GM03348 (cell line): ENCODE results near the gene GRN.
A peak's percentile ranks its signal among the peaks of the same experiment; 100 is the strongest.
"Not testable (repeated sequence)": the region's sequence is repeated elsewhere in the genome, so short reads cannot be mapped to it uniquely, and the experiment has no call there.

Source experiments
- DNase-seq: peaks from one replicate; pipeline ENCODE4 v3.0.0; 2012; ENCODE audit warnings: low spot score

The GRN gene

DNA sequence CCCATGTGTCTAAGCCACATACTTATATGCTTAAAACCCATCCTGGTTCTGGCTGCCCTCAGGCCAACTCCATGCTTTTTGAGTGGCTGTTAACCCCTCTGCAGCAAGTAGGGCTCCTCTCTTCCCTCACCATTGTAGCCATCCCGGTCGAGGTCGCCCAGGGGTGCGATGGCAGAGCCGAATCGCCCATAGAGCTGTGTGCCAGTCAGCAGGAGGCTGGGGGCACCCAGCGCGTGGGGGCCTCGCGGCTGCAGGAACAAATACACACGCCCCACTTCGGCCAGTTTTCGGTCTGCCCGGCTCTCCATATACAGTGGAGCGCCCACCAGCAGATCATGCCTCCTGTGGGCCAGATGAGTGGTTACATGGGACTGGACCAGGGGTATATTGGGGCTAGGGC lies 38.3 kb downstream of the GRN start:
- DNase-seq, result no peak

DNA sequence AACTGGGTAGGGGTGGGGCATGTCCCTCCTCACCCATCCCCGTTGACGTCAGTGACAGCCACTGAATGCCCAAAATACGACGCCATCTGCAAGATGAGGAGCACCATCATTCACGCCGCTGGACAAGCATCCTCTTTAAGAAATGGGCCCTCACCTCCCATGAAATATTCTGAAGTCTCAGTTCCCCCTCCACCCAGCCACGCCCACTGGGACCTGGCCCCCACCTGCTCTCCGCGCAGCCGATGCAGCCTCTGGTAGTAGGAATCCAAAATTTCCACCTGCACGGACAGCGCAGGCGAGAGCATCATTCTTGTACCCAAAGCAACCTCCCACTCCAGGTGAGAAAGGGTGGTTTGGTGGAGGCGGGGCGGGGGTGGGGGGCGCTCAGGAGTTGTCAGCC lies 38.8 kb downstream of the GRN start:
- DNase-seq, result no peak

DNA sequence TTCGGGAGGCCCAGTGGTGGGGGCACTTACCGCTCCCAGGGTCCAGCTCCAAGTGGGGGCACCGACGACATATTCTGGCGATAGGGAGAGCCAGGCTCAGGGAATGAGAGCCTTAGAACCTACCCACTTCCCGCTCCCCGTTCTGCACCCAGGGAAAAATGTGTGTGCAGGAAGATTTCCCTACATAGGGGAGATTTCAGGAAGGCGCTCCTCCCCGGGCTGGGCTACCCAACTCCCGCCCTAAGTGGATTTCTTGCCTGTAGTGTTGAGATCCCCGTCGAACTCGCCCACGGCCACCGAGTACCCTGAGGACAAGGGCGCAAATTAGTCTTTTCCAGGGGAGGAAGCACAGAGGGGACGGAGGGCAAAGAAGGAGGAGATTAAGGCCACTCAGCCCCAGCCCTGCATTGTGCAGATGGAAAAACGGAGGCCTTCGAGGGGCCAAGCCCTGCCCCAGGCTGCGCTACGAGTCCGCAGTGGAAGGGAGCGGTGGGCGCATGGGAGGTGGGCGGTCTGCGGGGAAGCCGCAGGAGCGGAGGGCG lies 39.2 kb downstream of the GRN start:
- no peak for DNase-seq

DNA sequence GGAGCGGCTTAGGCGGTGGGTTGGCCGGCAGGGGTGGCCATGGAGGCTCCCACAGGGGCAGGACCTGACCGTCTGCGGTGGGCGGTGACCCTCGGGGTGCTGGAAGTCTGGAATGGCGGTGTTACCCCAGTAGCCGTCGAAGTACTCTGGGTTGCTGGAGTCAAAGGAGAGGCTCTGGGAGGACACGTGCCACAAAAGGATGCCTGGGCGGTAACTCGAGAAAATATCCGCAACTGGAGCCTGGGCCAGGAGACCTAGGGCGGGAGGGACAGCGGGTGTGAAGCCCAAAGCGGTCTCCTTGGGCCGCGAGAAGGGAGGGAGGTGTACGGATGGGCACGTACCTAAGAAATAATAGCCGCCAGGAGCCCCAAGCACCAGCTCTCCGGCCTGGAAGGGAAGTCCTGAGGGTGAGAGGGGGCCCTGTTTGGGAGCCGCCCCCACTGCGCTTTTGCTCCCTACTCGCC lies 39.8 kb downstream of the GRN start:
- DNase-seq, result peak; percentile 44

DNA sequence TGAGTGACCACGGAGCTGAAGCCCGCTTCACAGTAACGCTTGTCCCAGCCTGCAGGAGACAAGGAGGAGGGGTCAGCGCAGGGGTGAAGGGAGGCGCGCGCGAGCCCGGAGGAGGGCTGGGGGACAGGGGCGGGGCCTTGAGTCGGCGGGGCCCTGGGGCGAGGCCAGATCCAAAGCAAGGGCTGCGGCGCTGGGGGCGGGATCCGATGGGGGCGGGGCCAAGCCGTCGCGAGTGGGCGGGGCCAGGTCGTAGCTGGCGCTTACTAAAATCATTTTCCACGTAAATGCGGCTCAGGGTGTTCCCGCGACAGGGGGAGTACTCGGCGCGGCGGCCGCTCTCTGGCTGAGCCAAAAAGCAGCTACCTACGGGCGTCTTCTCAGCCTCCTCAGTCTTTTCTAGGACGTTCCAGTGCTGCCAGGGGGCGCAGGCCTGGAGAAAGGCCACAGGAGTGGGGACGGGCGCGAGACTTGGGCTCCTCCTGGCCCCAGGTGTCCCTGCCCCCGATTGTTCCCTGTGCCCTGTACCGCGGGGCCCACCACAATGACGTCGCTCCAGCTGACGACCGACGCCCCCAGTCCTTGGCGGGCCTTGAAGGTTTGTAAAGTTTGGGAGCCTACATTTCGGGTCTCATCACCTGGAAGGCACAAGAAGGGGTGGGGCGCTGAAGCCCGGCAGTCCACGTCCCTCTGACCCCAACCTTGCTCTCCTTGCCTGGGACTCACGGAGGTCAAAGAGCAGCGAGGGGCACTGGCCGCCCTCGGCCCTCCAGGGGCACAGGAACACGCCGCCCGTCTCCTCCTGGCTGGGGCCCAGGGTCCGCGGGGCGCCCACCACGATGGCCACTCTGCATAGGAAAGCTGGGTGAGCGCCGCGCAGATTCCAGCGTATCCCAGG lies 40.4 kb downstream of the GRN start:
- peak; percentile 92 for DNase-seq

DNA sequence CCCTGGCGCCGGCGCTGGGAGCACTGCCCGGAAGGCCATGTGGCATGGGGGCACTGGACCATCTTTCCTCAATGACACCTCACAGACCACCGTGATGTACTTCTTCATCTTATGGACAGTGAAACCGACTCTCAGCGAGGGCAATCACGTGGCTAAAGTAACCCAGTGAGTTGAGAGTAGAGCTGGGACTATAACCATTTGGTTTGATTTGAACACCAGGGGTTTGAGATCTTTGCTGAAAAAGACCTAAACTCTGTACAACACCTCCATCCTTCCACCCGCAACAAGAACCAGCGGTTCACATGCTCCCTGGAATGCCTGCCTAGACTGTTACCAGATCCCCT lies 41.1 kb downstream of the GRN start:
- DNase-seq, result no peak

DNA sequence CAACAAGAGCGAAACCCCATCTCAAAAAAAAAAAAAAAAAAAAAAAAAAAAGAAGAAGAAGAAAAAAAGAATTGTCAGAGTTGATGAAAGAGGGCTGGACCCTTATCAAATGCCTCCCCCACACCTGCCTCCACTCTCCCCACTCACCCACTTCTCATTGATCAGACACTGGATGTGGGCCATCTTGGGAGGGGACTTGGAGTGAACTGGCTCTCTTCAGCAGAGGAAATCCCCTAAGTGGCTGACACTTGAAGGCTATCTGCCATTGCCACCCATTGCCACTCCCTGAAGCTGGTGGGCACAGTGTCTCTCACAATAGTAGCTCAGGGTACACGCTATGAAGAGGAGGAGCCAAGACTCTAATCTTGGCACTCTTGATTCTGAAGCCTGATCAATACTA lies 42.7 kb downstream of the GRN start:
- DNase-seq, result no peak

DNA sequence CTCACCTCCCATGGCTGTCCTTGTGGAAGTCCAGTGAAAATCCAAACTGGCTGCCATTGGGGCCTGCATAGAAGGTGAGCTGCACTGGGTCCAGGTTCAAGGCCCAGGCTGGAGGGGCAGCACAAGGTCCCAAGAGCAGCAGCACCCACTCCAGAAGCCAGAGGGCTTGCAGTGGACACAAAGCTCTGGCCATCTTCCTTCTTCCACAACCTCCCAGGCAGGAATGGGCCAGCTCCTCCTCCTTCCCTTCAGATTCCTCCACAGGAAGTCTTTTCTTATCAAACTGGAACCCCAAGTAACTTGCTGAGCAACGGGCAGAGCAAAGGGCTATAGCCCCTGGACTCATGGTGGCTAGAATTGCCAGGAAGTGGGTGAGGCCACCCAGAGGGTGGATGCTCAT lies 44.2 kb downstream of the GRN start, which contains the start of gene ITGA2B:
ITGA2B (minus strand) TSS at position 369 of the 400 bp plus-strand sequence; CDS start at position 193, 176 bp downstream.
- DNase-seq, result no peak

DNA sequence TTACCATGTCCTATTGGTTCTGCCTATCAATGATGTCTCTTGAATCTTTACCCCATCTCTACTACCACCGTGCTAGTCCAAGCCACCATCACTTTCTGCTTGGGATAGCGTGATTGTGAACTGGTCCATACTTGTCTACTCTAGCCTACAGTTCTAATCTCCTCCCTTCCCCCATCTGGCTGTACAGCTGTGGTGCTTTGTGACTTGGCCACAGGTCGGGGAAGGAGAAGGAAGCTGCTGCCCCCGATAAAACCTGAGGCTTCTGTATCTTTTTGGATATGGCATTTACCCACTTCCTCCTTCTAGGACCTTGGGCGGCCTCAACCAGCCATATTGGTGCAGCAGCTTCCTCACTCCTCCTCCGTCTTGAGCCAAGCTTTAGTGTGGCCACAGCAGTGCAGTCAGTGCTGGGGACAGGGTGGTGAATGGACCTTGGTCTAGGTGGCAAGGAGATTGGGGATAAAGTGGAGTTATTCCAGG lies 44.7 kb downstream of the GRN start:
- DNase-seq, result no peak

DNA sequence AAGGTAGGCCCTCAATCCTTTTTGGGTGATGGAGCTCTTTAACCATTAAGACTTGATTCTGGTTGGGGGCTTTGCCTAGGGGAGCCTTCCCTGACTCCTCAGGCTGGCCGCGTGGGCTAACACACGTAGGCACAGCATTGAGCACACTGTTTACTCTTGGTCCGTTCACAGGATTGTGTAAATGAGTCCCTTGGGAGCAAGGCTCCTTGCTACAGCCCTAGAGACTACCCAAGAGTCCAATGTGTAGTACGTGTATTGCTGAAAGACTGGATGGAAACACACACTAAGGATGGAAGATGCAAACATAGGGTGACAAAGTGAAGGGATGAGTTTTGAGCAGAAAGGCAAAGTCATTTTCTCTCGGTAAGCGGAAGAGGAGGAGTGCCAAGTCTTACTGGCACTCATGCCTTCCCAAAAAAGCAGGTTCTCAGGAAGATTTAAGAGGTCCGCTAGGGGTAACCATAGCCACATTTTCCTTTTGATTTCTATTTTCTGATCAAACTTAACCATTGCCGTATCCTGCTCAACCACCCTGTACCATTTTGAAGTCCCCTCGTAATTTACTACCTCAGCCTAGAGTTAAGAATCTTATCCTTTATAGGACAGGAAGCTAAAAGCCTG lies 45.3 kb downstream of the GRN start:
- no peak for DNase-seq

DNA sequence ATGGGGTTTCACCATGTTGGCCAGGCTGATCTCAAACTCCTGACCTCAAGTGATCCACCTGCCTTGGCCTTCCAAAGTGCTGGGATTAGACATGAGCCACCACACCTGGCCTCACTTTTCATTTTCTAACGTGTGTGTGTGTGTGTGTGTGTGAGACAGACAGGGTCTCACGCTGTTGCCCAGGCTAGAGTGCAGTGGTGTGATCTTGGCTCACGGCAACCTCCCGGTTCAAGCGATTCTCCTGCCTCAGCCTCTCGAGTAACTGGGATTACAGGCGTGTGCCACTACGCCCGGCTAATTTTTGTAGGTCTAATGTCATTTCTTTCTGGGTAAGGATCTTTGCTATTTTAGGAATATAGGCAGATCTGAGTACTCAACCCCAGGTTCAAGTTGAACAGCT lies 49.0 kb downstream of the GRN start:
- DNase-seq, result not testable (repeated sequence)

DNA sequence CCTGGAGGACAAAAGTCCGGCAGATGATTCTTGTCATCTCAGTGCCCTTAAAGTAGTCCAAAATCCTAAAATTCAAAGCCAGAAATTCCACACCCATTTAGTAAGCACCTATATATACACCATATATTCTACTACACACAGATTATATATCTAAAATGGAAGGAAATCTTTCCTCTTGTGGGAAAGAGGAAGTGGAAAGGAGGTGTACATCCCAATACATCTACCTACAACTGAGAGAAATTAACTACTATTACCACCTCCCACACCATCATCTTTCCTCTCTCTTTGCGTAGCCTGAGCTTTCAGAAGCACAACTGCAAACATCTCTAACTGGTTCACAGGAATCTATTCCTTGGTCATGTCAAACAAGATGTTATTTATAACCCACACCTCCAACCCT lies 49.7 kb downstream of the GRN start:
- DNase-seq, result no peak

DNA sequence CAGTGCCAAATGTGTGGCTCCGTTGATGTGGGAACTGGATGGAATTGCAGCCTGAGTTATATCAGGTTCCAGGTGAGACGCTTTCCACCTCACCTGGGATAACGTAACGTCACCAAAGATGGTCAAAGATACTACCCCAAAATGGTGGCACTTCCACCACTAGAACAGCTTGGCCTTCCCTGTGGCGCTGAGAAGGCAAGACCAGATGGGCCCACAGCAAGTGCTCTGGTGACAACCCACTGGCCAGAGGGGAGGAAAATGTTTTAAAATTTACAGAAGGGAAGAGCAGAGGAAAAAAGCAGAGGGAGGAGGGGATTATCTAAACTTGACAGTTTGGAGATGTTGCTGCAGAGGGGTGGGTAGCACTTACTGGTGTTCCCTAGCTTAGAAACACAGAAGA lies 51.8 kb downstream of the GRN start:
- no peak for DNase-seq

DNA sequence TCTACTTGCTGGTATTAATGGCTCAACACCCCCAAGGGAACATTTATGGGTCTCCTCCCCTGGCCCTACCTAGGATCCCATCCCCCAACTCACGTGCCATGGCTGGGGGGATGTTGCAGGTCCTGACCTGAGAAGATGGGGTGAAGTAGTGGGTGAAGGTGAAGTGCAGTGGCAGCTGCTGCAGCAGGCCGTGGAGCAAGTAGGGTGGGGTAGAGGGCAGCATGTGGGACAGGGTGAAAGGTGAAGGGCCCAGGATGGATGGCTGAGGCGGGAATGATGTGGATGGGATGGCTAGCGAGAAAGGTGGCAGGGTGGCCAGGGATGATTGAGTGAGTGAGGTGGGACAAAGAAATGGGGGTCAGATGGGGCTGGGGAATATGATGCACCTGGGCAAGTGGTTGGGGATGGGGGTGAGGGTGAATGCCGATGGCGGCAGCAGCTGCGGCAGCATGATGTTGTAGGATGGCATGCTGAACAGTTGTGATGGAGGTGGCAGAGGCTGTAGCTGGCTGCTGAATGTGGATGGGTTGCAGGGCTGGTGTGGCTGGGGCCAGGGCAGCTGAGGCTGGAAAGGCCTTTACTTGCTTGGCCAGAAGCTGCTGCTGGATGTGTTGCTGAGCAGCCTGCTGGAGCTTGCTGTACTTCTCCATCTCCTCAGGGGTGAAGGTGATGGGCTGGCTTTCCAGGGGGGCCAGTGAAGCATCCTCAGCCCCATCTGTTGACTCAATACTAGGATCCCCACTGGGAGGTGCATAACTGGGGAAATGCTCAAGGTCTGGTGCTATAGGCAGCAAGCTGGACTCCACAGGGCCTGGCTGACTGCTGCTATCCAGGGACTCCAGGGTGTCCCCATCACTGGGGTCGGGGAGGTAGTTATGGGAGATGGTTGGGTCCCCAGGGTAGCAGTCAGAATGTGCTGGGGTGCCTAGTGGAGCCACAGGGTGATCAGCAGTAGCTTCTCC lies 52.7 kb downstream of the GRN start:
- DNase-seq, result no peak

DNA sequence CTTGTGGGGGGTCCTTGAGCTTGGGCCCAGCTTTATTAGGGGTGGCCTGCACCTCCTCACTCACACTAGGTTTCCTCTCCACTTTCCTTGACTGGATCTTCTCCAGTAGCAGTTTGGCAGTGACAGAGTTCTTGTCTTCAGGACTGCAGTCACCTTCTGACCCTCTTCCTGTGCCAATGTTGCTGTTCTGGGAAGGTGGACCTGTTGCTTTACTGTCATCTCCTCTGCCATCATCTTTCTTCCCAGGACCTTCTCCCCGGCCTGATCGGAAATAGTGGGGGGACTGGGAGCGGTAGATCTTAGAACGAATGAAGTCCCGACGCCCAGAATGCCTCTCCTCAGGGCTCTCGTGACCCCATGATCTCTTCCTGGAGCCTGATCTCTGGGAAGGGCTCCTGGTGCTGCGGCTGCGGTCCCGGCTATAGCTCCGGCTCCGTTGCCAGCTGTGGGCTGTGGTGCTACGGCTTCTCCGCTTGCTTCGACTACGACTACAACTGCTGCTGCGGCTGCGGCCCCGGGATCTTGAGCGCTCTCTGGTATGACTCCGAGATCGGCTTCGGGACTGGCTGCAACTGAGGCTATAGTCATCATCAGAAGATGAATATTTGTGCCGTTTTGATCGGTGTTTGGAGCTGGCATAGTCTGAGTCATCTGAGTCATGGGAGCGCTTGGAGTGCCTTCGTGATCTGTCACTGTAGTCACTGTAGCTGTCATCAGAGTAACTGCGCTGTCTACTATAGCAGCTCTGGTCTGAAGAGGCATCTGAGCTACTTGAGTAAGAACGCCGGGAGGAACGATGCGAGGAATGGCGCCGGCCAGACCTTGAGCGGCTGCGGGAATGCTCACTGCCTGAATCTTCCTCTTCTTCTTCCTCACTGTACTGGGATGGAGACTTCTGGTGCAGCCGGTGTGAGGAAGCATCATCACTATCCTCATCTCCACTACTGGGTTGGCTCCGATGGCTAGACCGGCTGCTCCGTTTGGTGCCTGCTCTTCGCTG lies 53.9 kb downstream of the GRN start:
- no peak for DNase-seq

DNA sequence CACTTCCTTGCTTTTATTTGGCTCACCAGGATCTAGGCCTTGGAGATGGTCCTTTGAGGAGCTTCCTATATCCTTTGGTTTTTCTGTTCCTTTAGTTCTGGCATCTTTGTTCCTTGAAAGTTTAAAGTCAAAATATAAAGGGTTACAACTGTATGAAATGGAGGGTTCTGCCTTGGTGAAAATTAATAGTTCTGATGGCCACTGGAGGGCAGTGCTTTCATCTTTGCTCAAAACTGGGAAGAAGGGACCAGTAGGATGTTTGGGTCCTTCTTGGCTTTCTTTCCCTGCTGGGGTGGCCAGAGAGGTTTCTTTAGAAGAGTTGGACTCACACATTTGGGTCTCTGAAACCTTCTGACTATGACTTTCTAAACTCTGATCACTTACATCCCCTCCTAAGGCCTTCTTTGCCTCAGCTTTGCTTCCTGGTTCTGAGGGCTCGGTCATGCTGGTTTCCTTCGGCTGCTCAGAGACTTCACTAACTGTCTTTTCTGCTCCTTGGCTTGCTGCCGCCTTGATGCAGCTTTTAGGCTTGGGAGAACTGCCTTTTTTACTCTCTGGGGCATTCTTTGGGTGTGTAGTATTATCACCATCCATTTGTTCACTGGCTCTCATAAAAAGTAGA lies 55.2 kb downstream of the GRN start:
- peak; percentile 55 for DNase-seq
